SK-N-SH treated with all-trans-retinoic acid at 6 μM for 48 hours (cell line): ENCODE results near the gene XNDC1N.

Source experiments
- ARNTL ChIP-seq: fragments of 450-650 bp; formaldehyde crosslinking; IDR thresholded peaks from 2 replicates; pipeline ENCODE4 v1.5.0; 2020; ENCODE audit warnings: low read depth, mild to moderate bottlenecking, moderate library complexity, borderline replicate concordance
- ISL1 ChIP-seq: fragments of 250-450 bp; sonication (Bioruptor Pico); IDR thresholded peaks from 2 replicates; pipeline ENCODE4 v2.1.2; 2022; ENCODE audit warnings: mild to moderate bottlenecking, moderate library complexity
- PATZ1 ChIP-seq: fragments of 250-450 bp; sonication (Bioruptor Pico); IDR thresholded peaks from 2 replicates; pipeline ENCODE4 v1.8.0; 2020; ENCODE audit warnings: mild to moderate bottlenecking, moderate library complexity, borderline replicate concordance
- RARB ChIP-seq: fragments of 250-450 bp; sonication (Bioruptor Pico); IDR thresholded peaks from 2 replicates; pipeline ENCODE4 v1.8.0; 2021; ENCODE audit warnings: mild to moderate bottlenecking, moderate library complexity
- ZFP3 ChIP-seq: fragments of 250-450 bp; sonication (Bioruptor Pico); IDR thresholded peaks from 2 replicates; pipeline ENCODE4 v1.5.0; 2020; ENCODE audit warnings: mild to moderate bottlenecking, moderate library complexity
- ZNF565 ChIP-seq: fragments of 450-650 bp; formaldehyde crosslinking; conservative IDR thresholded peaks from 2 replicates; pipeline ENCODE4 v1.5.0; 2020; ENCODE audit warnings: low read depth, mild to moderate bottlenecking, moderate library complexity
- ZNF70 ChIP-seq: fragments of 450-650 bp; formaldehyde crosslinking; IDR thresholded peaks from 2 replicates; pipeline ENCODE4 v1.5.0; 2020; ENCODE audit warnings: mild to moderate bottlenecking, moderate library complexity

GRCh38 chr11:71895961-71896360, 32.4 kb downstream of the XNDC1N start:
- no peak for TF ChIP-seq ZNF565
- no peak for TF ChIP-seq ZFP3 (CRISPR knock-in tag)
- TF ChIP-seq PATZ1 (CRISPR knock-in tag): no peak
- no peak for TF ChIP-seq RARB (CRISPR knock-in tag)
- TF ChIP-seq ZNF70 (CRISPR knock-in tag): no peak
- no peak for TF ChIP-seq ISL1
- TF ChIP-seq ARNTL (CRISPR knock-in tag): no peak
